Colonic mucosa (tissue), 4 donors: ENCODE results near the gene ATP6V1E1. TPM values are rescaled to one million over a fixed set of nuclear protein-coding genes. Genes with fewer than 3 reads are reported as not detected.
"Not testable (repeated sequence)": the region's sequence is repeated elsewhere in the genome, so short reads cannot be mapped to it uniquely, and the experiment has no call there.

Experiments used
- DNase-seq: peaks from one replicate; pipeline ENCODE4 v3.0.0-alpha.2; 2020
- H3K27ac ChIP-seq: fragments of 200-600 bp; one replicate; pipeline ENCODE4 v1.8.0; 2021
- H3K27me3 ChIP-seq: fragments of 200-600 bp; one replicate; pipeline ENCODE4 v1.8.0; 2021
- H3K36me3 ChIP-seq: fragments of 200-600 bp; one replicate; pipeline ENCODE4 v1.8.0; 2021
- H3K4me1 ChIP-seq: fragments of 200-600 bp; one replicate; pipeline ENCODE4 v1.8.0; 2021; ENCODE audit warnings: mild to moderate bottlenecking
- H3K4me3 ChIP-seq: fragments of 200-600 bp; one replicate; pipeline ENCODE4 v1.8.0; 2021
- H3K9ac ChIP-seq, 2 donors: one replicate each; pipeline ENCODE4 v1.7.0; 2013; ENCODE audit warnings: control low read depth in 2 of 2, low read depth in 2 of 2, low read length in 2 of 2
- H3K9me3 ChIP-seq: fragments of 200-600 bp; one replicate; pipeline ENCODE4 v1.8.0; 2021
- intact Hi-C: fragments of 100-400 bp; cut with DNase I; formaldehyde crosslinking; loops from one replicate; pipeline ENCODE4 v1.14.1; 2022
- total RNA-seq, 2 donors: library from RNA; stranded (reverse); fragmentation: NEBNext Ultra II Directional in 1 of 2; extraction: Animal tissue kit (Norgen Biotek cat#: 25700) in 1 of 2; gene quantifications; one replicate each; pipeline ENCODE4 v1.2.1, GENCODE V29; 2021
- TF ChIP-seq, protein P1 (sequence below): fragments of 200-600 bp; IDR thresholded peaks from one replicate; pipeline ENCODE4 v1.8.0; 2022; ENCODE audit warnings: antibody characterized with exemption, mild to moderate bottlenecking
- donor health status: healthy.
- donor health status: DM: no; HTN: no; CAD: no.
- donor health status: DM: no; HTN: no; CAD: no.

ATP6V1E1 gene
- total RNA-seq = 10 to 100 TPM; 87.2 to 98.4 TPM

DNA sequence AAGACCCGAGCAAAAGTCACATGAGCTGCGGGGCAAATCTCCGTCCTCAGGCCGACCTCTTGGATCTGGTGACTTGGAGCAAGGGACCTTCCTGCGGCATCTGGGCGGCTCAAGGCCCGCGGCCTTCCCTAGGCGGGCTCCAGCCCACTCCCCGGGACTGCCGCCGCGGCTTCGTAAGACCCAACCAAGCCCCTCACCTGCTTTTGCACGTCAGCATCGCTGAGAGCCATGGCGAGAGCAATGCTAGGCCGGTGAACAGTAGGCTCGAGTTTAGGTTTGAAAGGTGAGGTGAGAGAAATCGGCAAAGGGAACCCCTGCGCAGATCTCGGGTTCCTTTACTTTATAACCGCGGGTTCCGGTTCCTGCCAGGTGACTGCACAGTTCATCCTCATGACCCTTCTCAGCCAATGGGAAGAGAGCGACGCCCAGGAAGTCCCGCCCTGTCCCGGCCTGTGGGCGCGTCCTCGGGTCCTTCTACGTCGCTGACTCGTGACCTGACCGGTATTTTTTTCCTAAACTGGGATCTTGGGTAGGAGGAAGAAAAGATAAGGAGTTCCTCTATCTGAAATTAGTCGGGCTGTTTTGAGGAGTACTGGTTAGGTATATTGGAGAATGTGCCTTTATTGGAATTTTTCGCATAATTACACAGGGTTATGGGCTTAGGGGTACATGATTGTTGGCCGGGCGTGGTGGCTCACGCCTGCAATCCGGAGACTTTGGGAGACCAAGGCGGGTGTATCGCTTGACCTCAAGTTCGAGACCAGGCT lies at the start of gene ATP6V1E1:
Gene ATP6V1E1 (minus strand): TSS at position 344 of the 767 bp plus-strand sequence. CDS start 114 bp downstream, at position 230.
- no peaks in the 10 kb centered on the region for H3K27me3 ChIP-seq
- peak within 1 kb of the TSS; percentile 77 to 93 for H3K9ac ChIP-seq
- peak; percentile 99 for DNase-seq
- H3K9me3 ChIP-seq = no peaks in the 10 kb centered on the region
- intact Hi-C loops = no loop called here
- TF ChIP-seq, protein P1, sequence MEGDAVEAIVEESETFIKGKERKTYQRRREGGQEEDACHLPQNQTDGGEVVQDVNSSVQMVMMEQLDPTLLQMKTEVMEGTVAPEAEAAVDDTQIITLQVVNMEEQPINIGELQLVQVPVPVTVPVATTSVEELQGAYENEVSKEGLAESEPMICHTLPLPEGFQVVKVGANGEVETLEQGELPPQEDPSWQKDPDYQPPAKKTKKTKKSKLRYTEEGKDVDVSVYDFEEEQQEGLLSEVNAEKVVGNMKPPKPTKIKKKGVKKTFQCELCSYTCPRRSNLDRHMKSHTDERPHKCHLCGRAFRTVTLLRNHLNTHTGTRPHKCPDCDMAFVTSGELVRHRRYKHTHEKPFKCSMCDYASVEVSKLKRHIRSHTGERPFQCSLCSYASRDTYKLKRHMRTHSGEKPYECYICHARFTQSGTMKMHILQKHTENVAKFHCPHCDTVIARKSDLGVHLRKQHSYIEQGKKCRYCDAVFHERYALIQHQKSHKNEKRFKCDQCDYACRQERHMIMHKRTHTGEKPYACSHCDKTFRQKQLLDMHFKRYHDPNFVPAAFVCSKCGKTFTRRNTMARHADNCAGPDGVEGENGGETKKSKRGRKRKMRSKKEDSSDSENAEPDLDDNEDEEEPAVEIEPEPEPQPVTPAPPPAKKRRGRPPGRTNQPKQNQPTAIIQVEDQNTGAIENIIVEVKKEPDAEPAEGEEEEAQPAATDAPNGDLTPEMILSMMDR = no peak
- peaks cover 4% of the 10 kb centered on the region for H3K4me1 ChIP-seq
- H3K36me3 ChIP-seq = no peaks in the 10 kb centered on the region
- peak within 1 kb of the TSS; percentile 96 for H3K4me3 ChIP-seq
- peak within 1 kb of the TSS; percentile 88 for H3K27ac ChIP-seq

- Histone ChIP-seq H3K36me3 (no peaks in the 10 kb centered on the region), H3K9me3 (no peaks in the 10 kb centered on the region), H3K27ac (no peak overlapping the region), H3K4me1 (no peaks in the 10 kb centered on the region), H3K27me3 (no peaks in the 10 kb centered on the region), H3K9ac (no peak overlapping the region), H3K4me3 (no peak overlapping the region)
- intact Hi-C loops = no loop called here
- TF ChIP-seq, protein P1 = no peak
- DNase-seq = no peak
Observed at GRCh38 chr22:17675584-17675983, 47.0 kb upstream of the ATP6V1E1 start.

GRCh38 chr22:17674152-17674551 lies 45.6 kb upstream of the ATP6V1E1 start:
- no peak overlapping the region for H3K4me3 ChIP-seq
- no peaks in the 10 kb centered on the region for H3K27me3 ChIP-seq
- intact Hi-C loops = no loop called here
- no peaks in the 10 kb centered on the region for H3K36me3 ChIP-seq
- H3K27ac ChIP-seq = no peak overlapping the region
- H3K4me1 ChIP-seq = no peaks in the 10 kb centered on the region
- DNase-seq = no peak
- TF ChIP-seq, protein P1 = no peak
- no peak overlapping the region for H3K9ac ChIP-seq
- no peaks in the 10 kb centered on the region for H3K9me3 ChIP-seq

- H3K9ac ChIP-seq = no peak overlapping the region
- no peaks in the 10 kb centered on the region for H3K27me3 ChIP-seq
- no peak for DNase-seq
- TF ChIP-seq, protein P1 = no peak
- H3K4me1 ChIP-seq = no peaks in the 10 kb centered on the region
- intact Hi-C loops = no loop called here
- no peaks in the 10 kb centered on the region for H3K36me3 ChIP-seq
- H3K27ac ChIP-seq = no peak overlapping the region
- H3K9me3 ChIP-seq = no peaks in the 10 kb centered on the region
- H3K4me3 ChIP-seq = no peak overlapping the region
Observed at GRCh38 chr22:17672417-17672991, 44.0 kb upstream of the ATP6V1E1 start.

GRCh38 chr22:17671521-17672092 lies 43.1 kb upstream of the ATP6V1E1 start:
- H3K9me3 ChIP-seq, H3K4me1 ChIP-seq, H3K4me3 ChIP-seq, H3K27me3 ChIP-seq, DNase-seq, H3K36me3 ChIP-seq, H3K9ac ChIP-seq, intact Hi-C loops, H3K27ac ChIP-seq: not testable (repeated sequence)

DNA sequence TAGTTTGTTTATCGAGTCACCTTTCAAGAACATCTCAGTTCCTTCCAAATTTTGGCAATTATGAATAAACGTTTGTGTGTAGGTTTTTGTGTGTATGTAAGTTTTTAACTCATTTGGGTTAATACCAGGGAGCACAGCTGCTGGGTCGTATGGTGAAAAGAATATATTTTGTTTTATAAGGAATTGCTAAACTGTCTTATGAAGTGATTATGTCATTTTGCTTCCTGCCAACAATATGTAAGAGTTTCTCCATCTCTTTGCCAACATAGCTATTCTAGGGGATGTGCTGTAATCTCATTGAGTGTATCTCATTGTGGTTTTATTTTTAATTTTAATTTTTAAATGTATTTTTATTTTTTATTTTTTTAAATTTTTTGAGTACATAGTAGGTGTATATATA lies 37.3 kb upstream of the ATP6V1E1 start:
- Histone ChIP-seq H3K4me1 (no peaks in the 10 kb centered on the region), H3K27me3 (no peaks in the 10 kb centered on the region), H3K9ac (no peak overlapping the region), H3K9me3 (no peaks in the 10 kb centered on the region), H3K4me3 (no peak overlapping the region), H3K36me3 (peaks cover 7% of the 10 kb centered on the region), H3K27ac (no peak overlapping the region)
- intact Hi-C loops = no loop called here
- DNase-seq = no peak
- TF ChIP-seq, protein P1 = no peak
